Sigmoid colon (tissue), 7 donors: ENCODE measurements around the gene C1S. TPM values are rescaled to one million over a fixed set of nuclear protein-coding genes. Genes with fewer than 3 reads are reported as not detected.

ENCODE experiments used
- DNase-seq: peaks from one replicate; pipeline ENCODE4 v3.0.0-alpha.2; 2019
- H3K27ac ChIP-seq, 4 donors: fragments of 200-600 bp; sonication (generic); one replicate each; pipeline ENCODE4 v1.5.1; 2016 to 2019; ENCODE audit warnings: mild to moderate bottlenecking in 1 of 4
- H3K27me3 ChIP-seq, 3 donors: fragments of 200-600 bp; sonication (generic); one replicate each; pipeline ENCODE4 v1.5.1; 2019; ENCODE audit warnings: mild to moderate bottlenecking in 1 of 3
- H3K36me3 ChIP-seq, 4 donors: fragments of 200-600 bp; sonication (generic); one replicate each; pipeline ENCODE4 v1.5.1; 2016 to 2019
- H3K4me1 ChIP-seq, 4 donors: fragments of 200-600 bp; sonication (generic); one replicate each; pipeline ENCODE4 v1.5.1; 2017 to 2019
- H3K4me3 ChIP-seq, 4 donors: fragments of 200-600 bp; sonication (generic); one replicate each; pipeline ENCODE4 v1.5.1; 2017 to 2019; ENCODE audit warnings: mild to moderate bottlenecking in 2 of 4, moderate library complexity in 1 of 4
- H3K9me3 ChIP-seq, 4 donors: fragments of 200-600 bp in 3 of 4; sonication (generic) in 3 of 4; one replicate each; pipeline versions ENCODE4 v1.5.1 to v1.6.1; 2013 to 2019
- EP300 ChIP-seq, 4 donors: sonication (generic); formaldehyde crosslinking; IDR thresholded peaks; one replicate each; pipeline ENCODE4 v1.6.1; 2017; ENCODE audit warnings: antibody characterized with exemption in 4 of 4
- POLR2A ChIP-seq, 2 donors: fragments of 450-650 bp; IDR thresholded peaks; one replicate each; pipeline ENCODE4 v1.6.1; 2016; ENCODE audit warnings: antibody characterized with exemption in 2 of 2, mild to moderate bottlenecking in 2 of 2, moderate library complexity in 2 of 2
- POLR2AphosphoS5 ChIP-seq, 4 donors: sonication (generic); formaldehyde crosslinking; IDR thresholded peaks; one replicate each; pipeline ENCODE4 v1.6.1; 2017; ENCODE audit warnings: antibody characterized with exemption in 4 of 4
- WGBS, 2 donors: extraction: QIAGEN DNeasy Blood & Tissue Kit; methylation state at CpG; one replicate each; pipeline ENCODE4 v1.1.7; 2013; 5-methylcytosine and 5-hydroxymethylcytosine counted together
- intact Hi-C: fragments of 100-400 bp; cut with DNase I; formaldehyde crosslinking; loops from one replicate; pipeline ENCODE4 v1.15.1; 2023
- polyA plus RNA-seq, 3 donors: library from polyadenylated mRNA; stranded (reverse); fragments of 200-250 nt; gene quantifications; one replicate each; pipeline ENCODE4 v1.2.3, GENCODE V29; 2013
- total RNA-seq, 4 donors: library from RNA; depleted of rRNA; stranded (reverse); fragments of >200 nt; gene quantifications; one replicate each; pipeline ENCODE4 v1.1.0, GENCODE V29; 2016
- TF ChIP-seq, protein P1 (sequence below), 4 experiments: fragments of 450-650 bp in 3 of 4; fragments of 200-600 bp in 1 of 4; IDR thresholded peaks; one replicate each; pipeline ENCODE4 v1.5.1; 2016 to 2019; ENCODE audit warnings: antibody characterized with exemption in 4 of 4, mild to moderate bottlenecking in 3 of 4, moderate library complexity in 2 of 4
- donor health status: healthy with polysubstance abuse.
- donor health status: Bipolar disorder and iron deficiency.
- donor health status: healthy.

The C1S gene
- total and polyA plus RNA-seq, 7 donors: 15.5 to 622 (median 420) TPM

DNA sequence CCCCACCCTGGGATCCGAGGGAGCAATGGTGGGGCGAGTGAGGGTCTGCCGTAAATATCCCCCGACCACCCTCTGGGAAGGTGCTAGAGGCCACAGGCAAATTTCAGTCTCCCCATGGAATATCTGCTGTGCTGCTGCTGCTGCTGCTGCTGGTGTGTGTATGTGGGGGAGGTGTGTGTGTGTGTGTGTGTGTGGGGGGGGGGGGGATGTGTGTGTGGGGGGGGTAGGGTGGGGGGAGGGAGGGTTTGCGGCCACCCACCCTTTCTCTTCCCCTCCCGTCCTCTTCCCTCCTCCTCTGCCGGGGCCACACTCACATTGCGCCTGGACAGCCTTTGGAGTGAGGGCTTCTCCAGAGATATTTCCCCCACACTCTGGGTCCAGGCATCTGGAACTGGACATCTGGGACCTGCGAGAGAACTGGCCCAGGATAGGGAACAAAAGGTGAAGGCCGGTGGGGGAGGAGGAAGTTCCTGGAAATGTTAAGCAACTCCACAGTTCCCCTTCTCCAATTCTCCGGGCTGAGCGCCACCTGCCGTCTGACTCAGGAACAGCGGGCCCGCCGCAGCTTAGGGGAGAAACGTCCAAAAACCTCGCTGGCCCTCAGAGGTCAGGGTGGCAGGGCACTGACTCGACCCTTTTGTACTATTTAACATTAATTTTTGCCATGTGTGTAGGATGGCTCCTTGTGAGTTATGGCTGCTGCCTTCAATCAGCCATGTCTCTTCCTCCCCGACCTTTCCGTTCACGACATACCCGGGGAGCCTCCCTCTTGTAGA, 48.5 kb downstream of the C1S start, which contains the start of gene C1RL:
Gene C1RL (minus strand): TSS at position 419 of the 776 bp plus-strand sequence. CDS start 34 bp downstream, at position 385.
- peaks cover 0 to 4% (median 0%) of the 10 kb centered on the region in 4 donors for H3K9me3 ChIP-seq
- H3K36me3 ChIP-seq: peaks cover 0 to 11% (median 2%) of the 10 kb centered on the region in 4 donors
- peak within 1 kb of the TSS; percentile 44 to 63 (median 57) for H3K4me3 ChIP-seq
- no peaks in the 10 kb centered on the region for H3K27me3 ChIP-seq
- H3K27ac ChIP-seq: peak within 1 kb of the TSS; percentile 87 to 94 (median 92)
- intact Hi-C loops: loop anchor here (2.0 kb wide), 4 partner anchors 16 to 138 kb away; partner anchors contain the start of genes C1R, C1S, EMG1 and LPCAT3
- 11 to 14% methylated on average over 23 of the region's 23 CpGs for WGBS, 2 donors
- peaks cover 0 to 26% (median 18%) of the 10 kb centered on the region in 4 donors for H3K4me1 ChIP-seq
- TF ChIP-seq EP300 (IDR thresholded peaks at IDR 0.05) (peak in 3 of 4 donors; percentile 51 to 80 (median 61)), POLR2A (IDR thresholded peaks at IDR 0.05) (no peak), POLR2AphosphoS5 (IDR thresholded peaks at IDR 0.05) (peak; percentile 68 to 82 (median 76))
- TF ChIP-seq, protein P1, sequence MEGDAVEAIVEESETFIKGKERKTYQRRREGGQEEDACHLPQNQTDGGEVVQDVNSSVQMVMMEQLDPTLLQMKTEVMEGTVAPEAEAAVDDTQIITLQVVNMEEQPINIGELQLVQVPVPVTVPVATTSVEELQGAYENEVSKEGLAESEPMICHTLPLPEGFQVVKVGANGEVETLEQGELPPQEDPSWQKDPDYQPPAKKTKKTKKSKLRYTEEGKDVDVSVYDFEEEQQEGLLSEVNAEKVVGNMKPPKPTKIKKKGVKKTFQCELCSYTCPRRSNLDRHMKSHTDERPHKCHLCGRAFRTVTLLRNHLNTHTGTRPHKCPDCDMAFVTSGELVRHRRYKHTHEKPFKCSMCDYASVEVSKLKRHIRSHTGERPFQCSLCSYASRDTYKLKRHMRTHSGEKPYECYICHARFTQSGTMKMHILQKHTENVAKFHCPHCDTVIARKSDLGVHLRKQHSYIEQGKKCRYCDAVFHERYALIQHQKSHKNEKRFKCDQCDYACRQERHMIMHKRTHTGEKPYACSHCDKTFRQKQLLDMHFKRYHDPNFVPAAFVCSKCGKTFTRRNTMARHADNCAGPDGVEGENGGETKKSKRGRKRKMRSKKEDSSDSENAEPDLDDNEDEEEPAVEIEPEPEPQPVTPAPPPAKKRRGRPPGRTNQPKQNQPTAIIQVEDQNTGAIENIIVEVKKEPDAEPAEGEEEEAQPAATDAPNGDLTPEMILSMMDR (IDR thresholded peaks at IDR 0.05): peak; percentile 97 to 99 (median 98)
- DNase-seq: peak; percentile 97

- H3K36me3 ChIP-seq: peaks cover 0 to 6% (median 0%) of the 10 kb centered on the region in 4 donors
- TF ChIP-seq EP300 (IDR thresholded peaks at IDR 0.05) (no peak), POLR2A (IDR thresholded peaks at IDR 0.05) (no peak), POLR2AphosphoS5 (IDR thresholded peaks at IDR 0.05) (no peak)
- TF ChIP-seq, protein P1 (IDR thresholded peaks at IDR 0.05): no peak
- peak; percentile 66 for DNase-seq
- H3K4me3 ChIP-seq: peak overlapping the region in 2 of 4 donors; percentile 61 to 63
- H3K9me3 ChIP-seq: peaks cover 0 to 4% (median 0%) of the 10 kb centered on the region in 4 donors
- H3K27me3 ChIP-seq: no peaks in the 10 kb centered on the region
- H3K27ac ChIP-seq: peak overlapping the region; percentile 87 to 94 (median 92)
- intact Hi-C loops: loop anchor here (2.0 kb wide), 4 partner anchors 17 to 139 kb away; partner anchors contain the start of genes C1R, C1S, EMG1 and LPCAT3
- WGBS, 2 donors: 63 to 70% methylated on average over 5 of the region's 5 CpGs
- peaks cover 0 to 26% (median 18%) of the 10 kb centered on the region in 4 donors for H3K4me1 ChIP-seq
Observed at GRCh38 chr12:7109572-7109920, 49.0 kb downstream of the C1S start.

DNA sequence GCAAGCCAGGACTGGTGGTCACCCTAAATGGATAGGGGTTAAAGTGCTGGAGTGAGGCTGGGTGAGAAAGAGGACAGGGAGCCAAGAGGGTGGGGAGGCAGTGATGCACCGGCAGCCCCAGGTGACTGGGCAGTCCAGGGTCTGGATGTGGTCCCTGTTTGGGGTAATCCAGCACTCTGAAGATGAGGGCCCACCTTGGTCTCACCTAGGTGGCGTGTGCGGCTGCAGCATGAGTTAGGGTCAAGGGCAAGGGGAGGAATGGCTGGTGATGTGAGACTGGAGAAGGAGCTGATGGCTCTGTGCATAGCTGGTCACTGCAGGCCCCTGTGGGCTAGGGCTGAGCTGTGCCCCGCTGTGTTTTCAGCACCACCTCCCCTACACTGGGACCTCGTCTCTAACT, 50.1 kb downstream of the C1S start:
- Histone ChIP-seq H3K4me3 (no peak overlapping the region), H3K36me3 (peaks cover 0 to 5% (median 0%) of the 10 kb centered on the region in 4 donors), H3K27me3 (no peaks in the 10 kb centered on the region), H3K27ac (no peak overlapping the region), H3K4me1 (peaks cover 0 to 26% (median 18%) of the 10 kb centered on the region in 4 donors), H3K9me3 (peaks cover 0 to 4% (median 0%) of the 10 kb centered on the region in 4 donors)
- 92 to 95% methylated on average over 5 of the region's 5 CpGs for WGBS, 2 donors
- DNase-seq: peak; percentile 62
- intact Hi-C loops: loop anchor here (10.0 kb wide), 1 partner anchor 246 kb away; the partner anchor contains the start of gene TPI1
- TF ChIP-seq POLR2A (IDR thresholded peaks at IDR 0.05): no peak
- TF ChIP-seq, protein P1 (IDR thresholded peaks at IDR 0.05): no peak
- TF ChIP-seq POLR2AphosphoS5 (IDR thresholded peaks at IDR 0.05): no peak
- no peak for TF ChIP-seq EP300 (IDR thresholded peaks at IDR 0.05)

- 80 to 83% methylated on average over 4 of the region's 4 CpGs for WGBS, 2 donors
- TF ChIP-seq POLR2A (IDR thresholded peaks at IDR 0.05) (no peak), EP300 (IDR thresholded peaks at IDR 0.05) (no peak), POLR2AphosphoS5 (IDR thresholded peaks at IDR 0.05) (no peak)
- TF ChIP-seq, protein P1 (IDR thresholded peaks at IDR 0.05): no peak
- Histone ChIP-seq H3K27ac (no peak overlapping the region), H3K4me3 (no peak overlapping the region), H3K4me1 (peaks cover 0 to 23% (median 17%) of the 10 kb centered on the region in 4 donors), H3K27me3 (no peaks in the 10 kb centered on the region), H3K36me3 (peaks cover 0 to 8% (median 0%) of the 10 kb centered on the region in 4 donors), H3K9me3 (no peaks in the 10 kb centered on the region)
- DNase-seq: peak; percentile 64
- intact Hi-C loops: loop anchor here (2.0 to 10.0 kb wide), 2 partner anchors 167 to 247 kb away; partner anchors contain the start of genes C12orf57 and TPI1
Observed at GRCh38 chr12:7112041-7112440, 51.5 kb downstream of the C1S start.
